ENCODE measurements around the gene MROH7. TPM values are rescaled to one million over a fixed set of nuclear protein-coding genes. Genes with fewer than 3 reads are reported as not detected.

MROH7 gene
- polyA plus RNA-seq, 1 donor from 2014 or later: not detected

DNA sequence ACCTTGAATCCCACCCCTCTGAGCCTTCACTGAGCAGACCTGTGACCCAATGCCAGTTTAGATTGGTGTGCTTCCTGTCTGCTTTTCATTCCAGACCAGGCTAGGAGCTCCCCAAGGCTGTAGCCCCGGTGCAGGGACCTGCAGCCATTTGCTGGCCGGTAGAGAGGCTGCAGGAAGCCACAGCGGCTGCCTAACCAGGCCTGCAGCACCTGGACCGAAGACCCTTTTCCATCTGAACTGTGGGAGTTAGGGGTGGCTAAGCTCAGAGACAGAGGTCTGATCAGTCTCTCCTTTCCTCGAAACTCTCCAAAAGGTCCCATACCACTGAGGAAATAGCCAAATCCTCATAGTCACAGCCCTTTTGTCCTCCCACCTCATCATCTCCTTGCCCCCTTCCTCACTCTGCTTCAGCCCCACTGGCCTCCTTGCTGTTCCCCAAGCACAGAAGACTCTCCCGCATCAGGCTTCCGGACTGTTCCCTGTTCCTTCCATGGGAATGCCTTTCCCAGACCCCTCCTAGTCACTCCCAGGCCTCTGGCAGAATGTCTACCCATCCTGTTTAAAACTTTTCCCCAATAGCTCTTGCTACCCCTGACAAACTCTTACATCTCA lies 73.4 kb downstream of the MROH7 start:
- peak overlapping the region; percentile 82 for H2AFZ ChIP-seq (ENCODE audit: low read depth, low read length)
- H3K4me2 ChIP-seq (ENCODE audit: low read length): peak overlapping the region; percentile 59
- no peaks in the 10 kb centered on the region for H3K36me3 ChIP-seq (ENCODE audit: insufficient read depth, low read length)
- H3K79me2 ChIP-seq (replicated peaks; ENCODE audit: insufficient read depth, low read length): peaks cover 8% of the 10 kb centered on the region
- H3K4me3 ChIP-seq (ENCODE audit: low read length): peak overlapping the region; percentile 86
- no peaks in the 10 kb centered on the region for H3K9me2 ChIP-seq (ENCODE audit: insufficient read depth, low read length)
- H3K27ac ChIP-seq (ENCODE audit: low read length): no peak overlapping the region
- TF ChIP-seq, protein P1, sequence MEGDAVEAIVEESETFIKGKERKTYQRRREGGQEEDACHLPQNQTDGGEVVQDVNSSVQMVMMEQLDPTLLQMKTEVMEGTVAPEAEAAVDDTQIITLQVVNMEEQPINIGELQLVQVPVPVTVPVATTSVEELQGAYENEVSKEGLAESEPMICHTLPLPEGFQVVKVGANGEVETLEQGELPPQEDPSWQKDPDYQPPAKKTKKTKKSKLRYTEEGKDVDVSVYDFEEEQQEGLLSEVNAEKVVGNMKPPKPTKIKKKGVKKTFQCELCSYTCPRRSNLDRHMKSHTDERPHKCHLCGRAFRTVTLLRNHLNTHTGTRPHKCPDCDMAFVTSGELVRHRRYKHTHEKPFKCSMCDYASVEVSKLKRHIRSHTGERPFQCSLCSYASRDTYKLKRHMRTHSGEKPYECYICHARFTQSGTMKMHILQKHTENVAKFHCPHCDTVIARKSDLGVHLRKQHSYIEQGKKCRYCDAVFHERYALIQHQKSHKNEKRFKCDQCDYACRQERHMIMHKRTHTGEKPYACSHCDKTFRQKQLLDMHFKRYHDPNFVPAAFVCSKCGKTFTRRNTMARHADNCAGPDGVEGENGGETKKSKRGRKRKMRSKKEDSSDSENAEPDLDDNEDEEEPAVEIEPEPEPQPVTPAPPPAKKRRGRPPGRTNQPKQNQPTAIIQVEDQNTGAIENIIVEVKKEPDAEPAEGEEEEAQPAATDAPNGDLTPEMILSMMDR (IDR thresholded peaks at IDR 0.05; ENCODE audit: poor library complexity, severe bottlenecking): no peak
- no peak for TF ChIP-seq EP300 (conservative IDR thresholded peaks at IDR 0.05; ENCODE audit: poor library complexity, severe bottlenecking)
- no peak for TF ChIP-seq MXI1 (conservative IDR thresholded peaks at IDR 0.05; ENCODE audit: poor library complexity, severe bottlenecking)
- TF ChIP-seq EZH2 (IDR thresholded peaks at IDR 0.05; ENCODE audit: borderline replicate concordance, insufficient read depth, low read length, poor library complexity, severe bottlenecking): no peak
- TF ChIP-seq REST (IDR thresholded peaks at IDR 0.05; ENCODE audit: borderline replicate concordance): no peak
- no peak for TF ChIP-seq SMC3 (conservative IDR thresholded peaks at IDR 0.05; ENCODE audit: poor library complexity)
- TF ChIP-seq RAD21 (conservative IDR thresholded peaks at IDR 0.05): no peak
- TF ChIP-seq POLR2AphosphoS5 (IDR thresholded peaks at IDR 0.05): no peak
- no peak for TF ChIP-seq TAF1 (IDR thresholded peaks at IDR 0.05; ENCODE audit: low read depth)
- no peaks in the 10 kb centered on the region for H3F3A ChIP-seq (ENCODE audit: insufficient read depth, low read length, poor library complexity, severe bottlenecking)
- no peaks in the 10 kb centered on the region for H4K20me1 ChIP-seq (ENCODE audit: insufficient read depth)
- no peaks in the 10 kb centered on the region for H3K27me3 ChIP-seq (ENCODE audit: insufficient read depth, low read depth, low read length)
- peak overlapping the region; percentile 71 for H3K9ac ChIP-seq (ENCODE audit: low read length)
- H3K9me3 ChIP-seq (ENCODE audit: low read length): no peaks in the 10 kb centered on the region

GRCh38 chr1:54715493-54716298 lies 74.1 kb downstream of the MROH7 start, which contains the start of gene TTC4:
Gene TTC4 (plus strand): TSS chr1:54715861. CDS start chr1:54715909, 48 bp downstream.
- H3K9me2 ChIP-seq (ENCODE audit: insufficient read depth, low read length): no peaks in the 10 kb centered on the region
- peak within 1 kb of the TSS; percentile 96 for H3K4me2 ChIP-seq (ENCODE audit: low read length)
- no peaks in the 10 kb centered on the region for H3F3A ChIP-seq (ENCODE audit: insufficient read depth, low read length, poor library complexity, severe bottlenecking)
- peaks cover 8% of the 10 kb centered on the region for H3K79me2 ChIP-seq (replicated peaks; ENCODE audit: insufficient read depth, low read length)
- H3K27me3 ChIP-seq (ENCODE audit: insufficient read depth, low read depth, low read length): no peaks in the 10 kb centered on the region
- peak within 1 kb of the TSS; percentile 23 for H3K27ac ChIP-seq (ENCODE audit: low read length)
- H3K36me3 ChIP-seq (ENCODE audit: insufficient read depth, low read length): no peaks in the 10 kb centered on the region
- peak; percentile 76 for TF ChIP-seq SMC3 (conservative IDR thresholded peaks at IDR 0.05; ENCODE audit: poor library complexity)
- TF ChIP-seq TAF1 (IDR thresholded peaks at IDR 0.05; ENCODE audit: low read depth): peak; percentile 55
- TF ChIP-seq MXI1 (conservative IDR thresholded peaks at IDR 0.05; ENCODE audit: poor library complexity, severe bottlenecking): peak; percentile 97
- TF ChIP-seq POLR2AphosphoS5 (IDR thresholded peaks at IDR 0.05): peak; percentile 67
- TF ChIP-seq EZH2 (IDR thresholded peaks at IDR 0.05; ENCODE audit: borderline replicate concordance, insufficient read depth, low read length, poor library complexity, severe bottlenecking): no peak
- TF ChIP-seq EP300 (conservative IDR thresholded peaks at IDR 0.05; ENCODE audit: poor library complexity, severe bottlenecking): peak; percentile 52
- peak; percentile 66 for TF ChIP-seq RAD21 (conservative IDR thresholded peaks at IDR 0.05)
- TF ChIP-seq REST (IDR thresholded peaks at IDR 0.05; ENCODE audit: borderline replicate concordance): no peak
- TF ChIP-seq, protein P1 (IDR thresholded peaks at IDR 0.05; ENCODE audit: poor library complexity, severe bottlenecking): peak; percentile 36
- no peaks in the 10 kb centered on the region for H4K20me1 ChIP-seq (ENCODE audit: insufficient read depth)
- H2AFZ ChIP-seq (ENCODE audit: low read depth, low read length): peak within 1 kb of the TSS; percentile 82
- peak within 1 kb of the TSS; percentile 86 for H3K4me3 ChIP-seq (ENCODE audit: low read length)
- no peaks in the 10 kb centered on the region for H3K9me3 ChIP-seq (ENCODE audit: low read length)
- peak within 1 kb of the TSS; percentile 71 for H3K9ac ChIP-seq (ENCODE audit: low read length)

Measured in neural cell (in vitro differentiated cells).